B cell (primary cell): ENCODE data around the gene NKAIN2.

Experiments
- EZH2 ChIP-seq: IDR thresholded peaks from 2 replicates; pipeline ENCODE4 v1.6.1; 2012; ENCODE audit warnings: borderline replicate concordance, low read depth, mild to moderate bottlenecking, moderate library complexity, low read length; ENCODE audit not compliant: insufficient read depth, poor library complexity, severe bottlenecking
- TF ChIP-seq, protein P1 (sequence below): fragments of 200-600 bp; IDR thresholded peaks from one replicate; pipeline ENCODE4 v1.8.0; 2022; ENCODE audit warnings: antibody characterized with exemption, mild to moderate bottlenecking

DNA sequence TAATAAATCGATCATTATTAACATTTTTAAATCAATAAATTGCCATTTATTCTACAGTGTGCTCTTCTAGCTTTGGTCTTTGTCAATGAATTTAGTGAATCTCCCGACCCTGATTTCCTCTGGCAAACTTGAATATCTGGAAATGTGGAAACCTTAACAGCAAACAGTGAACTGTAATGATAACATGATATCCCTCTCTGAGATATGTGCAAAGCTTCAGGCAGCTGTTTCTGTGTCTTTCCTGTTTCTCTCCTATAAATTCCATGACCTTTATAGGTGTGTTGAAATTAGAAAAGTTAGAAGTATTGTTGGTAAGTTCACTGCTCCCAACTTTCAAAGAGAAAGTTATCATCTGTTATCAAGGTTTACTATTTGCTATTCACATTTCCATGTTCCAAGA is 939.8 kb downstream of the NKAIN2 start:
- TF ChIP-seq, protein P1, sequence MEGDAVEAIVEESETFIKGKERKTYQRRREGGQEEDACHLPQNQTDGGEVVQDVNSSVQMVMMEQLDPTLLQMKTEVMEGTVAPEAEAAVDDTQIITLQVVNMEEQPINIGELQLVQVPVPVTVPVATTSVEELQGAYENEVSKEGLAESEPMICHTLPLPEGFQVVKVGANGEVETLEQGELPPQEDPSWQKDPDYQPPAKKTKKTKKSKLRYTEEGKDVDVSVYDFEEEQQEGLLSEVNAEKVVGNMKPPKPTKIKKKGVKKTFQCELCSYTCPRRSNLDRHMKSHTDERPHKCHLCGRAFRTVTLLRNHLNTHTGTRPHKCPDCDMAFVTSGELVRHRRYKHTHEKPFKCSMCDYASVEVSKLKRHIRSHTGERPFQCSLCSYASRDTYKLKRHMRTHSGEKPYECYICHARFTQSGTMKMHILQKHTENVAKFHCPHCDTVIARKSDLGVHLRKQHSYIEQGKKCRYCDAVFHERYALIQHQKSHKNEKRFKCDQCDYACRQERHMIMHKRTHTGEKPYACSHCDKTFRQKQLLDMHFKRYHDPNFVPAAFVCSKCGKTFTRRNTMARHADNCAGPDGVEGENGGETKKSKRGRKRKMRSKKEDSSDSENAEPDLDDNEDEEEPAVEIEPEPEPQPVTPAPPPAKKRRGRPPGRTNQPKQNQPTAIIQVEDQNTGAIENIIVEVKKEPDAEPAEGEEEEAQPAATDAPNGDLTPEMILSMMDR = no peak
- no peak for TF ChIP-seq EZH2
